Measurements from ENCODE around the gene ERBIN.

The ERBIN gene

DNA sequence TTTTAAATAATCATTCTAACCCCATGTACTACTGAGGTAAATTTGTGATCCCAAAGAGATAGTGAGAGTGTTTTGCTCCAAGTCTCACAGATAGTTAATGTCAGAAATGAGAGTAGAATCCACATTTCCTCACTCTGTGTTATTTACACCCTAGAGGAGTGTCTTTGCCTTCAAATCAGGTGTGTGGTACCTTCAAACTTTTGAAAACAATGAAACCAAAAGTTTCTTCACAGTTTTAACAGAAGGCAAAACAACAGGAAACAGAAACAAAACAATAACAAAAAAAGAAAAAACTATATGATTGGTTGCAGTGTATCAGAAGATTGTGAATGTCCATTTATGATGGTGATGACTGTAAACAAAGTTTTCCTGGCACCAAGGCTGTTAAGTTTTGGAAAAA is 85.9 kb downstream of the ERBIN start:
- H3K9me3 ChIP-seq (ENCODE audit: control insufficient read depth, low read length), result no peaks in the 10 kb centered on the region
- H3K4me1 ChIP-seq (ENCODE audit: control insufficient read depth, insufficient read depth, low read depth, low read length), result no peaks in the 10 kb centered on the region
- no peak overlapping the region for H2BK120ac ChIP-seq (ENCODE audit: low read depth, low read length)
- no peak for DNase-seq
- no peak overlapping the region for H3K23ac ChIP-seq (ENCODE audit: low read length in 2 of 2)
- H4K91ac ChIP-seq (ENCODE audit: low read length), result no peak overlapping the region
- peaks cover 11% of the 10 kb centered on the region for H3K79me1 ChIP-seq (replicated peaks; ENCODE audit: low read length, poor library complexity, severe bottlenecking)
- no peak overlapping the region for H2AK5ac ChIP-seq (ENCODE audit: low read length, severe bottlenecking)
- no peak overlapping the region for H2BK12ac ChIP-seq (ENCODE audit: low read length in 2 of 2)
- no peak overlapping the region for H3K27ac ChIP-seq (ENCODE audit: low read length, poor library complexity, severe bottlenecking)
- H3K14ac ChIP-seq (ENCODE audit: low read length in 2 of 2), result no peak overlapping the region
- H3K4ac ChIP-seq (ENCODE audit: low read depth in 1 of 2, low read length in 2 of 2), result no peak overlapping the region
- H2BK15ac ChIP-seq (ENCODE audit: low read depth, poor library complexity, severe bottlenecking), result no peak overlapping the region
- no peaks in the 10 kb centered on the region for H3K27me3 ChIP-seq (ENCODE audit: control insufficient read depth in 1 of 2, insufficient read depth in 1 of 2, low read length in 2 of 2)
- H4K8ac ChIP-seq (ENCODE audit: low read length), result no peak overlapping the region
- H3K4me3 ChIP-seq (ENCODE audit: insufficient read depth in 1 of 2, low read depth in 1 of 2, low read length in 2 of 2), result no peak overlapping the region
- H3K4me2 ChIP-seq (ENCODE audit: low read length, poor library complexity, severe bottlenecking), result no peak overlapping the region
- H2AFZ ChIP-seq (ENCODE audit: low read depth, low read length), result no peak overlapping the region
- H3K18ac ChIP-seq (ENCODE audit: low read depth in 1 of 2, low read length in 2 of 2), result no peak overlapping the region
- no peak overlapping the region for H2BK5ac ChIP-seq (ENCODE audit: low read depth, low read length, poor library complexity, severe bottlenecking)
- peaks cover 3 to 45% of the 10 kb centered on the region in 2 experiments for H3K36me3 ChIP-seq (ENCODE audit: control insufficient read depth in 1 of 2, insufficient read depth in 2 of 2, low read depth in 1 of 2, low read length in 2 of 2)
- H3K9ac ChIP-seq (ENCODE audit: low read length), result no peak overlapping the region

DNA sequence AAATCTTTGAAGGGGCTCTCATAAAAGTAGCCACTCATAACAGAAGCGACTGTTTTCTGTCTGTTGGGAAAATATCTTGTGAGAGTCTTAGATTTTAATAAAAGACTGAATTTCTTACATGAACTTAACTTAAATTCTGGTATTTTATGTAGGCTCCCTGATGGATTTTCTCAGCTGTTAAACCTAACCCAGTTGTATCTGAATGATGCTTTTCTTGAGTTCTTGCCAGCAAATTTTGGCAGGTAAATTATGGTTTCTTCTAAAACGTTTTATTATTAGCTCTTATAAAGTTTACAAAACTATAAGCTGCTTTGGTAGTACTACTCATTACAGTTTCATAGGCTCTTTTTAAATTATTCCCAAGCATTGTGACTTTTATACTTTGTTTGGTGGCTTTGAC is 87.0 kb downstream of the ERBIN start:
- Histone ChIP-seq H2BK12ac (ENCODE audit: low read length in 2 of 2) (no peak overlapping the region), H2AFZ (ENCODE audit: low read depth, low read length) (no peak overlapping the region), H3K4me2 (ENCODE audit: low read length, poor library complexity, severe bottlenecking) (no peak overlapping the region), H3K4ac (ENCODE audit: low read depth in 1 of 2, low read length in 2 of 2) (no peak overlapping the region), H3K23ac (ENCODE audit: low read length in 2 of 2) (no peak overlapping the region), H2BK120ac (ENCODE audit: low read depth, low read length) (no peak overlapping the region), H3K9me3 (ENCODE audit: control insufficient read depth, low read length) (no peaks in the 10 kb centered on the region), H3K4me1 (ENCODE audit: control insufficient read depth, insufficient read depth, low read depth, low read length) (no peaks in the 10 kb centered on the region), H3K27me3 (ENCODE audit: control insufficient read depth in 1 of 2, insufficient read depth in 1 of 2, low read length in 2 of 2) (no peaks in the 10 kb centered on the region), H2BK5ac (ENCODE audit: low read depth, low read length, poor library complexity, severe bottlenecking) (no peak overlapping the region), H3K14ac (ENCODE audit: low read length in 2 of 2) (no peak overlapping the region), H4K91ac (ENCODE audit: low read length) (no peak overlapping the region), H3K18ac (ENCODE audit: low read depth in 1 of 2, low read length in 2 of 2) (no peak overlapping the region), H2AK5ac (ENCODE audit: low read length, severe bottlenecking) (no peak overlapping the region), H3K9ac (ENCODE audit: low read length) (no peak overlapping the region), H2BK15ac (ENCODE audit: low read depth, poor library complexity, severe bottlenecking) (no peak overlapping the region), H3K4me3 (ENCODE audit: insufficient read depth in 1 of 2, low read depth in 1 of 2, low read length in 2 of 2) (no peak overlapping the region), H3K27ac (ENCODE audit: low read length, poor library complexity, severe bottlenecking) (no peak overlapping the region), H3K79me1 (replicated peaks; ENCODE audit: low read length, poor library complexity, severe bottlenecking) (peaks cover 9% of the 10 kb centered on the region), H4K8ac (ENCODE audit: low read length) (no peak overlapping the region), H3K36me3 (ENCODE audit: control insufficient read depth in 1 of 2, insufficient read depth in 2 of 2, low read depth in 1 of 2, low read length in 2 of 2) (peaks cover 3 to 45% of the 10 kb centered on the region in 2 experiments)
- DNase-seq, result no peak
- WGBS, result 100% methylated on average over 1 of the region's 2 CpGs

DNA sequence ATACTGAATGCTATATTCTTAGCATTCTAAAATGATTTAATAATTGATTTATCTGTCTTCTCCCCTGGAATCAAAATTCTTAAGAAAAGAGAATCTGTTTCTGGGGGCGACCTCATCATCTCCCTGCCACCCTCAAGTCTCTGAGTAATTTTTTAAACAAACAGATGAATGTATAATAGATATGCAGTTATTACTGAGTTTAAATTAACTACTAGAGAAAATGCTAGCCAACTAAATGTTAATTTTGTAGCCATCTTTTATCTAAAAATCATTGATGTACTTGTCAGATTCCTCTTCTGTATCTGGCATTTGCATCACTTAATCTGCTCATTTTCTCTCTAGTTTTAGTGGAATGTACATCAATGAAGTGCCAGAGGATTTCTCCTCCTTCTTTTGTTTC is 87.5 kb downstream of the ERBIN start:
- Histone ChIP-seq H3K27ac (ENCODE audit: low read length, poor library complexity, severe bottlenecking) (no peak overlapping the region), H3K9ac (ENCODE audit: low read length) (no peak overlapping the region), H3K36me3 (ENCODE audit: control insufficient read depth in 1 of 2, insufficient read depth in 2 of 2, low read depth in 1 of 2, low read length in 2 of 2) (peaks cover 3 to 45% of the 10 kb centered on the region in 2 experiments), H3K9me3 (ENCODE audit: control insufficient read depth, low read length) (no peaks in the 10 kb centered on the region), H2BK15ac (ENCODE audit: low read depth, poor library complexity, severe bottlenecking) (no peak overlapping the region), H3K14ac (ENCODE audit: low read length in 2 of 2) (no peak overlapping the region), H3K4me3 (ENCODE audit: insufficient read depth in 1 of 2, low read depth in 1 of 2, low read length in 2 of 2) (no peak overlapping the region), H3K4ac (ENCODE audit: low read depth in 1 of 2, low read length in 2 of 2) (no peak overlapping the region), H3K4me1 (ENCODE audit: control insufficient read depth, insufficient read depth, low read depth, low read length) (no peaks in the 10 kb centered on the region), H3K79me1 (replicated peaks; ENCODE audit: low read length, poor library complexity, severe bottlenecking) (peaks cover 9% of the 10 kb centered on the region), H2BK12ac (ENCODE audit: low read length in 2 of 2) (no peak overlapping the region), H4K8ac (ENCODE audit: low read length) (no peak overlapping the region), H3K23ac (ENCODE audit: low read length in 2 of 2) (no peak overlapping the region), H2AK5ac (ENCODE audit: low read length, severe bottlenecking) (no peak overlapping the region), H2BK5ac (ENCODE audit: low read depth, low read length, poor library complexity, severe bottlenecking) (no peak overlapping the region), H4K91ac (ENCODE audit: low read length) (no peak overlapping the region), H3K4me2 (ENCODE audit: low read length, poor library complexity, severe bottlenecking) (no peak overlapping the region), H3K27me3 (ENCODE audit: control insufficient read depth in 1 of 2, insufficient read depth in 1 of 2, low read length in 2 of 2) (no peaks in the 10 kb centered on the region), H2AFZ (ENCODE audit: low read depth, low read length) (no peak overlapping the region), H3K18ac (ENCODE audit: low read depth in 1 of 2, low read length in 2 of 2) (no peak overlapping the region), H2BK120ac (ENCODE audit: low read depth, low read length) (no peak overlapping the region)
- no CpG with 5 or more reads among the region's 1 CpG for WGBS
- no peak for DNase-seq

DNA sequence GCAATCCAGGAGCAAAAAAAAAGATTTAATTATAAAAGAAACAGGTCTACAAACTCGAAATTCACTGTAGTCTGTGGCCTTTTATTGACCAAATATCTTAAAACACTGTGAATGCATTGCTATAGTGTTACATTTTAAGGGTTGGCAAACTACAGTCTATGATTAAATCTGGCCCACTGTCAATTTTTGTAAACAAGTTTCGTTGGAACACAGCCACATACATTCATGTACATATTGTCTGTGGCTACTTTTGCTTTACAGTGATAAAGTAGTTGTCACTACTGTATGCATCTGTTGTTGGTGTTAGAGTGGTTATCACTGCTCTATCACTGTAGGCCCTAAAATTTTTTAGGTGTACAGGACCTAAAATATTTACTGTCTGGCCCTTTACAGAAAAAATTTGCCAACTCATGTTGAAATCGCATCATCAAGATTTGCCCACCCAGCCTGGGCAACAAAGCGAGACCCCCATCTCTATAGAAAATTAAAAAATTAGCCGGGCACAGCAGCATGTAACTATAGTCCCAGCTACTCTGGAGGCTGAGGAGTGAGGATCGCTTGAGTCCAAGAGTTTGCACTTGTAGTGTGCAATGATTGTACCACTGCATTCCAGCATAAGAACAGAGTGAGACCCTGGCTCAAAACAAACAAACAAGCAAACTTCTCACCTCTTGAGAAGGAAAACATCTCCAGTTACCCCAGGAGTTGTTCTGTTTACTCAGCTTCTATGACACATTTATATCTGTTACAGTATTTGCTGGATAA is 89.0 kb downstream of the ERBIN start:
- no peak overlapping the region for H3K27ac ChIP-seq (ENCODE audit: low read length, poor library complexity, severe bottlenecking)
- peaks cover 9% of the 10 kb centered on the region for H3K79me1 ChIP-seq (replicated peaks; ENCODE audit: low read length, poor library complexity, severe bottlenecking)
- H2AK5ac ChIP-seq (ENCODE audit: low read length, severe bottlenecking), result no peak overlapping the region
- no peak overlapping the region for H2BK5ac ChIP-seq (ENCODE audit: low read depth, low read length, poor library complexity, severe bottlenecking)
- H4K8ac ChIP-seq (ENCODE audit: low read length), result no peak overlapping the region
- no peak overlapping the region for H3K4me3 ChIP-seq (ENCODE audit: insufficient read depth in 1 of 2, low read depth in 1 of 2, low read length in 2 of 2)
- no peak for DNase-seq
- no peak overlapping the region for H2AFZ ChIP-seq (ENCODE audit: low read depth, low read length)
- H4K91ac ChIP-seq (ENCODE audit: low read length), result no peak overlapping the region
- H2BK12ac ChIP-seq (ENCODE audit: low read length in 2 of 2), result no peak overlapping the region
- no peak overlapping the region for H3K4ac ChIP-seq (ENCODE audit: low read depth in 1 of 2, low read length in 2 of 2)
- no peak overlapping the region for H3K14ac ChIP-seq (ENCODE audit: low read length in 2 of 2)
- no peak overlapping the region for H2BK15ac ChIP-seq (ENCODE audit: low read depth, poor library complexity, severe bottlenecking)
- no peak overlapping the region for H3K4me2 ChIP-seq (ENCODE audit: low read length, poor library complexity, severe bottlenecking)
- H3K27me3 ChIP-seq (ENCODE audit: control insufficient read depth in 1 of 2, insufficient read depth in 1 of 2, low read length in 2 of 2), result no peaks in the 10 kb centered on the region
- H3K4me1 ChIP-seq (ENCODE audit: control insufficient read depth, insufficient read depth, low read depth, low read length), result no peaks in the 10 kb centered on the region
- H3K9ac ChIP-seq (ENCODE audit: low read length), result no peak overlapping the region
- peaks cover 3 to 50% of the 10 kb centered on the region in 2 experiments for H3K36me3 ChIP-seq (ENCODE audit: control insufficient read depth in 1 of 2, insufficient read depth in 2 of 2, low read depth in 1 of 2, low read length in 2 of 2)
- H3K18ac ChIP-seq (ENCODE audit: low read depth in 1 of 2, low read length in 2 of 2), result no peak overlapping the region
- no peaks in the 10 kb centered on the region for H3K9me3 ChIP-seq (ENCODE audit: control insufficient read depth, low read length)
- WGBS, result 100% methylated on average over 4 of the region's 6 CpGs
- no peak overlapping the region for H3K23ac ChIP-seq (ENCODE audit: low read length in 2 of 2)
- H2BK120ac ChIP-seq (ENCODE audit: low read depth, low read length), result no peak overlapping the region

Data from mesenchymal stem cell (in vitro differentiated cells and primary cell).